ENCODE results near the gene ROPN1L.

Gene ROPN1L

GRCh38 chr5:10439692-10440091, 2.0 kb upstream of the ROPN1L start:
- Histone ChIP-seq H3K9me3 (no peaks in the 10 kb centered on the region), H3K27me3 (no peaks in the 10 kb centered on the region), H3K4me3 (ENCODE audit: low read depth in 1 of 2, low read length in 1 of 2) (no peak overlapping the region), H3K4me1 (ENCODE audit: control insufficient read depth in 1 of 2, insufficient read depth in 1 of 2, low read depth in 1 of 2, low read length in 1 of 2) (peaks cover 66 to 72% of the 10 kb centered on the region in 2 experiments), H3K27ac (peak overlapping the region; percentile 69), H3K36me3 (peaks cover 4% of the 10 kb centered on the region)
- no peak for TF ChIP-seq CTCF (IDR thresholded peaks at IDR 0.05)

GRCh38 chr5:10440367-10440990, 1.2 kb upstream of the ROPN1L start:
- TF ChIP-seq CTCF (IDR thresholded peaks at IDR 0.05), result no peak
- Histone ChIP-seq H3K36me3 (no peaks in the 10 kb centered on the region), H3K4me3 (ENCODE audit: low read depth in 1 of 2, low read length in 1 of 2) (peak overlapping the region; percentile 88 to 96), H3K9me3 (no peaks in the 10 kb centered on the region), H3K27me3 (no peaks in the 10 kb centered on the region), H3K4me1 (ENCODE audit: control insufficient read depth in 1 of 2, insufficient read depth in 1 of 2, low read depth in 1 of 2, low read length in 1 of 2) (peaks cover 74 to 80% of the 10 kb centered on the region in 2 experiments), H3K27ac (peak overlapping the region; percentile 80)

GRCh38 chr5:10441992-10442435, 335 bp downstream of the ROPN1L start:
- Histone ChIP-seq H3K9me3 (no peaks in the 10 kb centered on the region), H3K27ac (peak overlapping the region; percentile 80), H3K27me3 (no peaks in the 10 kb centered on the region), H3K36me3 (no peaks in the 10 kb centered on the region), H3K4me3 (ENCODE audit: low read depth in 1 of 2, low read length in 1 of 2) (peak overlapping the region; percentile 88 to 96), H3K4me1 (ENCODE audit: control insufficient read depth in 1 of 2, insufficient read depth in 1 of 2, low read depth in 1 of 2, low read length in 1 of 2) (peaks cover 84 to 93% of the 10 kb centered on the region in 2 experiments)
- no peak for TF ChIP-seq CTCF (IDR thresholded peaks at IDR 0.05)

DNA sequence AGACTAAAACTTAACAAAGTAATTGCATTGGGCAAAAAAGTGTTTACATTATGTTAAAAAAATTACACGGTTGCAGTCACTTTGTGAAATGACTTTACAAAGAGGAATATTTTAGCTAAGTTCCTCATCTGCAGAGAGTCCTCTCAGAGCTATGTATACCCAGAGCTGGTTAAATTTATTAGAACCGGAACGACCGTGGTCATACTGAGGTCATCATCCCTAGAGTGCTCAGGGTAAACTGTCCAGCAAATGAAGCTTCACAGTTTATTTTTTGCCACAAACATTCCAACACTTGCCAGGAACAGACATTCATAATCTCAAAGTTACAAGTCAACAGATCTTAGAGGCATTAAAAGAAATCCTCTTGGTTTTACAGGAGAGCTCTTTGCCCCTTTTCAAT, 897 bp downstream of the ROPN1L start:
- no peaks in the 10 kb centered on the region for H3K27me3 ChIP-seq
- H3K36me3 ChIP-seq, result no peaks in the 10 kb centered on the region
- no peaks in the 10 kb centered on the region for H3K9me3 ChIP-seq
- peaks cover 84 to 93% of the 10 kb centered on the region in 2 experiments for H3K4me1 ChIP-seq (ENCODE audit: control insufficient read depth in 1 of 2, insufficient read depth in 1 of 2, low read depth in 1 of 2, low read length in 1 of 2)
- H3K4me3 ChIP-seq (ENCODE audit: low read depth in 1 of 2, low read length in 1 of 2), result peak overlapping the region; percentile 88 to 96
- H3K27ac ChIP-seq, result peak overlapping the region; percentile 80
- TF ChIP-seq CTCF (IDR thresholded peaks at IDR 0.05), result no peak

DNA sequence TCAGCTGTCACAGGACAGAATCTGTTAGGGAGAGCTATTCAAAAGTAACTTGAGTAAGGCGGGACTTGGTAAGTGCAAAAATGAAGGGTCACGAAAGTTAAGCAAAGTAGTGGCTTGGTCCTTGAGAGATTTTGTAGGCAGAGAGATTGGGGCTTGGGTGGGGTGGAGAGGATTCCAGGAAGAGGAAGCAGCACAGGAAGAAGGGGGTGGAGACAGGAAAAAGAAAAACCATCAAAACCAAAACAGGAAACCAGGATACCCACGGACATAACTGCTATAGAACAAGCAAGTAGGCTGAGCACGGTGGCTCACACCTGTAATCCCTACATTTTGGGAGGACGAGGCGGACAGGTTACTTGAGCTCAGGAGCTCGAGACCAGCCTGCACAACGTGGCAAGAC, 3.7 kb downstream of the ROPN1L start:
- Histone ChIP-seq H3K36me3 (peaks cover 7% of the 10 kb centered on the region), H3K4me3 (ENCODE audit: low read depth in 1 of 2, low read length in 1 of 2) (peak overlapping the region; percentile 56 to 57), H3K9me3 (no peaks in the 10 kb centered on the region), H3K27ac (peak overlapping the region; percentile 85), H3K4me1 (ENCODE audit: control insufficient read depth in 1 of 2, insufficient read depth in 1 of 2, low read depth in 1 of 2, low read length in 1 of 2) (peaks cover 92 to 97% of the 10 kb centered on the region in 2 experiments), H3K27me3 (no peaks in the 10 kb centered on the region)
- no peak for TF ChIP-seq CTCF (IDR thresholded peaks at IDR 0.05)
